DND-41 (cell line): ENCODE results near the gene ADISSP.

Experiments used
- CTCF ChIP-seq: IDR thresholded peaks from 2 replicates; pipeline ENCODE4 v1.5.1; 2012; ENCODE audit warnings: borderline replicate concordance, low read length, moderate library complexity, mild to moderate bottlenecking; ENCODE audit not compliant: poor library complexity, severe bottlenecking; ENCODE audit errors: extremely low read depth
- EZH2 ChIP-seq: IDR thresholded peaks from 3 replicates; pipeline ENCODE4 v1.6.1; 2012; ENCODE audit warnings: borderline replicate concordance, low read depth, mild to moderate bottlenecking, moderate library complexity, low read length, inconsistent platforms; ENCODE audit not compliant: severe bottlenecking

GRCh38 chr20:3714092-3714491 is 53.5 kb downstream of the ADISSP start:
- TF ChIP-seq CTCF (no peak), EZH2 (no peak)
